PC-3 (cell line): ENCODE data around the gene NEGR1.

Experiments
- EZH2 ChIP-seq: fragments of 300-600 bp; sonication (generic); IDR thresholded peaks from one replicate; pipeline ENCODE4 v1.6.1; 2017; ENCODE audit warnings: antibody characterized with exemption, mild to moderate bottlenecking, low read length; ENCODE audit not compliant: unreplicated experiment
- EZH2phosphoT487 ChIP-seq: fragments of 300-600 bp; sonication (generic); IDR thresholded peaks from 2 replicates; pipeline ENCODE4 v1.6.1; 2018; ENCODE audit warnings: mild to moderate bottlenecking, antibody characterized with exemption, low read length, borderline replicate concordance
- TF ChIP-seq, protein P1 (sequence below): fragments of 300-600 bp; sonication (generic); conservative IDR thresholded peaks from 2 replicates; pipeline ENCODE4 v1.5.1; 2017; ENCODE audit warnings: antibody characterized with exemption, low read depth, mild to moderate bottlenecking, low read length

DNA sequence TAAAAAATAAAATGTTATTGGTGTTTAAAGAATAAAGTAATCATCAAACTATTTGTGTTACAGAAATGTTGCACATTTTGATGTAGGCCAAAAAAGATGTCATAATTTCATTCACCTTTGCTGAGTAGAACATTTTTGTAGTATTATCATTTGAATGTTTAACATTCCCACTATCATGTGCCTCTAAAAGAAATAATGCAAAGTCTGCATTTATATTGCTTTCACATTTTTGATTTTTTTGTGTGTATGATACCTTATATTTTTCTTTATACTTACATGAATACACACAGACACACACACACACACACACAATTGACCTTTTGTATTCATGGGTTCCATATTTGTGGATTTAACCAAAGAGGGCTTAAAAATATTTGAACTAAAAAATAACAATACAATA lies 657.3 kb downstream of the NEGR1 start:
- TF ChIP-seq, protein P1, sequence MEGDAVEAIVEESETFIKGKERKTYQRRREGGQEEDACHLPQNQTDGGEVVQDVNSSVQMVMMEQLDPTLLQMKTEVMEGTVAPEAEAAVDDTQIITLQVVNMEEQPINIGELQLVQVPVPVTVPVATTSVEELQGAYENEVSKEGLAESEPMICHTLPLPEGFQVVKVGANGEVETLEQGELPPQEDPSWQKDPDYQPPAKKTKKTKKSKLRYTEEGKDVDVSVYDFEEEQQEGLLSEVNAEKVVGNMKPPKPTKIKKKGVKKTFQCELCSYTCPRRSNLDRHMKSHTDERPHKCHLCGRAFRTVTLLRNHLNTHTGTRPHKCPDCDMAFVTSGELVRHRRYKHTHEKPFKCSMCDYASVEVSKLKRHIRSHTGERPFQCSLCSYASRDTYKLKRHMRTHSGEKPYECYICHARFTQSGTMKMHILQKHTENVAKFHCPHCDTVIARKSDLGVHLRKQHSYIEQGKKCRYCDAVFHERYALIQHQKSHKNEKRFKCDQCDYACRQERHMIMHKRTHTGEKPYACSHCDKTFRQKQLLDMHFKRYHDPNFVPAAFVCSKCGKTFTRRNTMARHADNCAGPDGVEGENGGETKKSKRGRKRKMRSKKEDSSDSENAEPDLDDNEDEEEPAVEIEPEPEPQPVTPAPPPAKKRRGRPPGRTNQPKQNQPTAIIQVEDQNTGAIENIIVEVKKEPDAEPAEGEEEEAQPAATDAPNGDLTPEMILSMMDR: no peak
- TF ChIP-seq EZH2 (no peak), EZH2phosphoT487 (no peak)
